A673 (cell line): ENCODE measurements around the gene GTF2F1. TPM values are rescaled to one million over a fixed set of nuclear protein-coding genes. Genes with fewer than 3 reads are reported as not detected.

Source experiments
- BruUV-seq: library from RNA; stranded (reverse); fragments of 400-500 nt; replicated peaks from 2 replicates; lab custom pipeline; 2021; lab: Mats Ljungman, UMichigan
- CTCF ChIA-PET: fragments of 300-600 bp; sonication (Branson Sonifier 250); formaldehyde crosslinking; loops from one replicate; lab custom pipeline; 2022; ENCODE audit warnings: antibody characterized with exemption; lab: Charles Lee
- POLR2A ChIA-PET: fragments of 300-600 bp; sonication (Branson Sonifier 250); formaldehyde crosslinking; loops from one replicate; lab custom pipeline; 2022; ENCODE audit warnings: antibody characterized with exemption; ENCODE audit not compliant: low non-redundant PET; lab: Charles Lee
- DNase-seq: peaks from one replicate; pipeline ENCODE4 v3.0.0-alpha.2; 2015; ENCODE audit warnings: low spot score
- H3K27ac ChIP-seq: fragments of 200-600 bp; sonication (generic); 2 replicates; pipeline ENCODE4 v1.5.1; 2016; ENCODE audit warnings: mixed run types, low read depth, mild to moderate bottlenecking, mixed read lengths, antibody characterized with exemption, low read length; ENCODE audit not compliant: poor library complexity, severe bottlenecking
- H3K27me3 ChIP-seq: fragments of 200-600 bp; sonication (generic); replicated peaks from 2 replicates; pipeline ENCODE4 v1.6.1; 2017; ENCODE audit warnings: mixed run types, low read depth, mild to moderate bottlenecking, mixed read lengths, antibody characterized with exemption, low read length; ENCODE audit not compliant: insufficient read depth, poor library complexity
- H3K36me3 ChIP-seq: fragments of 200-600 bp; sonication (generic); 2 replicates; pipeline ENCODE4 v1.6.1; 2016; ENCODE audit warnings: mixed run types, mild to moderate bottlenecking, mixed read lengths, antibody characterized with exemption, low read length; ENCODE audit not compliant: insufficient read depth, poor library complexity, severe bottlenecking
- H3K4me1 ChIP-seq: fragments of 200-600 bp; sonication (generic); 2 replicates; pipeline ENCODE4 v1.6.1; 2017; ENCODE audit warnings: mixed run types, mild to moderate bottlenecking, mixed read lengths, antibody characterized with exemption, low read length; ENCODE audit not compliant: insufficient read depth, poor library complexity, severe bottlenecking
- H3K4me3 ChIP-seq: fragments of 200-600 bp; sonication (generic); 2 replicates; pipeline ENCODE4 v1.5.1; 2016; ENCODE audit warnings: low read depth, mixed run types, mild to moderate bottlenecking, mixed read lengths, low read length; ENCODE audit not compliant: poor library complexity, severe bottlenecking
- H3K9me3 ChIP-seq: fragments of 200-600 bp; sonication (generic); 2 replicates; pipeline ENCODE4 v1.6.1; 2016; ENCODE audit warnings: mixed run types, low read depth, mild to moderate bottlenecking, mixed read lengths, antibody characterized with exemption, low read length; ENCODE audit not compliant: poor library complexity, severe bottlenecking
- EZH2 ChIP-seq: fragments of 200-600 bp; sonication (generic); IDR thresholded peaks from 2 replicates; pipeline ENCODE4 v1.6.1; 2017; ENCODE audit warnings: borderline replicate concordance, low read depth, mild to moderate bottlenecking, mixed read lengths, antibody characterized with exemption, low read length; ENCODE audit not compliant: poor library complexity, severe bottlenecking
- intact Hi-C: fragments of 100-400 bp; cut with micrococcal nuclease; formaldehyde crosslinking; loops from one replicate; pipeline ENCODE4 v1.10.0; 2022; ENCODE audit not compliant: unreplicated experiment
- total RNA-seq: library from RNA; stranded (reverse); gene quantifications from 2 replicates; pipeline ENCODE4 v1.2.3, GENCODE V29; 2021
- TF ChIP-seq, protein P1 (sequence below): fragments of 300-800, 200-600 bp; sonication (generic); conservative IDR thresholded peaks from 2 replicates; pipeline ENCODE4 v1.5.1; 2017; ENCODE audit warnings: low read depth, mild to moderate bottlenecking, antibody characterized with exemption, low read length, moderate library complexity, mixed read lengths

The GTF2F1 gene
- total RNA-seq, 1 experiment from 2014 or later, result 106 TPM

DNA sequence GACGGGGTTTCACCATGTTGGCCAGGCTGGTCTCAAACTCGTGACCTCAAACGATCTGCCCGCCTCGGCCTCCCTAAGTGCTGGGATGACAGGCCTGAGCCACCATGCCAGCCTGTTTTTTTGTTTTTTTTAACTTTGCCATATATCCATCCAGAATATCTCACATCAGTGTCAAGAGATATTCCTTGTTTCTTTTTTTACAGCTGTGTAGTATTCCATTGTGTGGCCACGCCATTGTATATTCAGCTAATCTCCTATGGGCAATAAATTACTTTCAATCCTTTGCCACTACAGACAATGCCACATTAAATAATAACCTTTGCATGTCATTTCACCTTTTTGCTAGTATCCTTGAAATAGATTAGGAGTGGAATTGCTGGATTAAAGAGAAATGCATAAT lies 16.4 kb upstream of the GTF2F1 start:
- Histone ChIP-seq H3K27ac (no peak overlapping the region), H3K9me3 (no peaks in the 10 kb centered on the region), H3K27me3 (no peaks in the 10 kb centered on the region), H3K4me1 (no peaks in the 10 kb centered on the region), H3K36me3 (peaks cover 14% of the 10 kb centered on the region), H3K4me3 (no peak overlapping the region)
- intact Hi-C loops, result no loop called here
- ChIA-PET POLR2A (no interaction called here), CTCF (no interaction called here)
- TF ChIP-seq EZH2, result no peak
- TF ChIP-seq, protein P1, sequence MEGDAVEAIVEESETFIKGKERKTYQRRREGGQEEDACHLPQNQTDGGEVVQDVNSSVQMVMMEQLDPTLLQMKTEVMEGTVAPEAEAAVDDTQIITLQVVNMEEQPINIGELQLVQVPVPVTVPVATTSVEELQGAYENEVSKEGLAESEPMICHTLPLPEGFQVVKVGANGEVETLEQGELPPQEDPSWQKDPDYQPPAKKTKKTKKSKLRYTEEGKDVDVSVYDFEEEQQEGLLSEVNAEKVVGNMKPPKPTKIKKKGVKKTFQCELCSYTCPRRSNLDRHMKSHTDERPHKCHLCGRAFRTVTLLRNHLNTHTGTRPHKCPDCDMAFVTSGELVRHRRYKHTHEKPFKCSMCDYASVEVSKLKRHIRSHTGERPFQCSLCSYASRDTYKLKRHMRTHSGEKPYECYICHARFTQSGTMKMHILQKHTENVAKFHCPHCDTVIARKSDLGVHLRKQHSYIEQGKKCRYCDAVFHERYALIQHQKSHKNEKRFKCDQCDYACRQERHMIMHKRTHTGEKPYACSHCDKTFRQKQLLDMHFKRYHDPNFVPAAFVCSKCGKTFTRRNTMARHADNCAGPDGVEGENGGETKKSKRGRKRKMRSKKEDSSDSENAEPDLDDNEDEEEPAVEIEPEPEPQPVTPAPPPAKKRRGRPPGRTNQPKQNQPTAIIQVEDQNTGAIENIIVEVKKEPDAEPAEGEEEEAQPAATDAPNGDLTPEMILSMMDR, result no peak
- no TSS peak for BruUV-seq
- DNase-seq, result no peak

DNA sequence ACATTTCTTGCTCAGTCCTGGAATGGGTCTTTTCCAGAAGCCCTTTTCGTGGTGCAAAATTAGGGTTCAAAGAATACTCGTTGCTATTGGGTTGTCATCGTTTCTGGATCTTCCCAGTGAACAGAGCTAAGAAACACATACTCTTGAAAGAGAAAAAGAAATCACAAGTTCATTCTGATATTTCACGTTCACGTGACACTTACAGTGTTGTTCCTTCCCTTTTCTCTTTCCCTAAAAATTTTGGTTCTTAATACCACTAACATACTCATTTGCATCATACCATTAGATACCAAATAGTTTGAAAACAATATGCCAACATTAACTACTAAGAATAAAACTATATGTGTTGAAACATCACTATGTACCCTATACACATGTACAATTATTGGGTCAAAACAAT lies 13.4 kb upstream of the GTF2F1 start:
- no peak overlapping the region for H3K27ac ChIP-seq
- H3K4me1 ChIP-seq, result no peaks in the 10 kb centered on the region
- no peaks in the 10 kb centered on the region for H3K27me3 ChIP-seq
- ChIA-PET POLR2A (no interaction called here), CTCF (no interaction called here)
- no peak overlapping the region for H3K4me3 ChIP-seq
- BruUV-seq, result no TSS peak
- H3K36me3 ChIP-seq, result no peaks in the 10 kb centered on the region
- intact Hi-C loops, result no loop called here
- TF ChIP-seq, protein P1, result no peak
- DNase-seq, result no peak
- no peaks in the 10 kb centered on the region for H3K9me3 ChIP-seq

DNA sequence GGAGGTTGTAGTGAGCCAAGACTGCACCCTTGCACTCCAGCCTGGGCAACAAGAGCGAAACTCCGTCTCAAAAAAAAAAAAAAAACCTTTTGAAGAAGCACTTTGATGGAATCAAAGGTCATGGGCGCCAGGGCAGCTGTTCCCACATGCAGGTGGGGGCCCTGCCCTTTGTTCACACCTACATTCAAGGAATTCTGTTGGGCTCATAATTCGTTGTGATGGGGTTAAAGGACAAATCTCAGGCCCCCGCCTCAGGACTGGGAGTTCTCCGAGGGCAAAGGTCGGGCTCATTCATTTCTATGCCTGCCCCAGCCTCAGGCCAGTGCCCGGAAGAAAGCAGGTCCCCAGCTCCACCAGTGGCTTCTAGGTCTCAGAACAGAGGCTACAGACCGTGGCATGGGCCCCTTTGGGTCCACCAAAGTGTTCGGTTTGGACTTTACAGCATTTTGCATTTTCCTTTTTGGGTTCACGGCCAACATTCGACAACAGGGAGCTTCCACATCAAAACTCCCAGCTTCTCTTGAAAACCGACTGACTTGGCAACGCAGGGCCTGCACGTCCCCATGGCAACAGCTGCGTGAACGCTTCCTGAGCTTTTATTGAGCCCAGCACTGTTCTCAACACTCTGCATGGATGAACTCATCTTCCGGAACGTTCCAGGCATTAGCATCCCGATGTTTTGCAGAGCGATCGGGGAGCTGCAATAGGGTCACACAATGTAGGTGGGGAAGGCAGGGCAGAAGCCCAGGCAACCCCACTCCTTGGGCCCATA lies 10.1 kb upstream of the GTF2F1 start:
- TF ChIP-seq EZH2, result no peak
- TF ChIP-seq, protein P1, result no peak
- DNase-seq, result peak; percentile 46

More for the DNA sequence above, 10.1 kb upstream of the GTF2F1 start:
- intact Hi-C loops, result no loop called here
- H3K27me3 ChIP-seq, result no peaks in the 10 kb centered on the region
- H3K4me1 ChIP-seq, result no peaks in the 10 kb centered on the region
- H3K4me3 ChIP-seq, result no peak overlapping the region
- no peak overlapping the region for H3K27ac ChIP-seq
- POLR2A ChIA-PET, result no interaction called here
- BruUV-seq, result no TSS peak
- CTCF ChIA-PET, result no interaction called here
- H3K36me3 ChIP-seq, result no peaks in the 10 kb centered on the region
- no peaks in the 10 kb centered on the region for H3K9me3 ChIP-seq
